ENCODE measurements around the gene CCN2. TPM values are rescaled to one million over a fixed set of nuclear protein-coding genes. Genes with fewer than 3 reads are reported as not detected.
A peak's percentile ranks its signal among the peaks of the same experiment; 100 is the strongest.
"Not testable (repeated sequence)": the region's sequence is repeated elsewhere in the genome, so short reads cannot be mapped to it uniquely, and the experiment has no call there.

Gene CCN2
- total RNA-seq, 5 donors from 2014 or later (not counting 1 experiment from before 2014, with no cell fraction given) = 0.49 to 1.3 (median 1.2) TPM; not detected in 2

DNA sequence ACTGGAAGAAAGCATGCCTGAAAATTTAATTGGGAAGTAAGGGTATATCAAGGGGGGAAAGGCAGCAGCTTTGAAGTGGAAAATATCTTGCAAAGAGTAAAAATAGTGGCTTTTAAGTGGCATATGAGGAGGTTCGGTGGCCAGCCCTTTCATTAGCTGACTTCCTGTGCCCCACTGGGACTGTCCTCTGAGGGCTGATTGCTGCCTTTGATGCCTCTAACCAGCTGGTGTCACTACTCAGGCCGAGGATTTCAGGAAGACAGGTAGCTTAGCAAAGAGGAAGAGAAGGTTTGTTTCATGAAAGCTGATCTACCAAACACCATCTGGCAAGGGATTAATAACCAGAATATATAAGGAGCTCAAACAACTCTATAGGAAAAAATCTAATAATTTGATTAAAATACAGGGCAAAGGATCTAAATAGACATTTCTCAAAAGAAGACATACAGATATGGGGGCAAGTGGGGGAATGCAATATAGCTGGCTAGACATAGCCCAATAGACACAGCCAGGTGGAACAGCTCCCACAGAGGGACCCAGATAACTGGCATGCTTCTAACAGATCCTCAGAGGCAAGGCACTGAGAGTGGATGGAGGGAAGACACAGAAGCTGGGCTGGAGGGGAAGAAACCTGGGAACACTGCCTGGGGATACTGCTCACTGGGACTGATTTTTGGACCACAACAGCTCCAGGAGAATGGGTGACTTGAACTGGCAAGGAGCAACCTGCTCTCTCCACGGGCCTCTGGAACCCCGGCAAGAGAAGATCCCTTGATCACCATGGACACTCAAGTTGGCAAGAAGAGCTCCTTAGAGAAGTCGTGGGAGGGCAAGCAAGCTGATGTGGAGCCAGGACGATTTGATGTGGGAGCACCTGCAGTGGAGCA is 33.2 kb downstream of the CCN2 start:
- H3K27ac Mint-ChIP-seq = no peak overlapping the region
- ChIA-PET CTCF (interaction anchor here (0.5 to 1.6 kb wide), 5 partner anchors 8 to 524 kb away, joined by 3 to 6 read pairs (median 4); no protein-coding TSS in a partner anchor), POLR2A (no interaction called here)
- peaks cover 6 to 8% (median 7%) of the 10 kb centered on the region in 3 donors for H3K9me3 Mint-ChIP-seq
- Histone ChIP-seq H3K9me3 (no peaks in the 10 kb centered on the region), H3K27ac (ENCODE audit: low read length) (no peak overlapping the region), H3K4me3 (ENCODE audit: control insufficient read depth in 1 of 2, extremely low read depth in 1 of 2, low read length in 1 of 2) (no peak overlapping the region), H3K27me3 (replicated peaks in 1 of 2; ENCODE audit: control insufficient read depth in 2 of 2, extremely low read depth in 1 of 2, insufficient read depth in 2 of 2, low read length in 1 of 2) (peaks cover 3 to 14% of the 10 kb centered on the region in 2 experiments), H3K4me1 (ENCODE audit: control insufficient read depth in 1 of 2, extremely low read depth in 1 of 2, insufficient read depth in 2 of 2, low read length in 2 of 2) (no peaks in the 10 kb centered on the region), H3K36me3 (ENCODE audit: control insufficient read depth in 2 of 2, extremely low read depth in 1 of 2, insufficient read depth in 1 of 2, low read length in 1 of 2) (no peaks in the 10 kb centered on the region)
- H3K4me3 Mint-ChIP-seq = no peak overlapping the region
- 84% methylated on average over 4 of the region's 6 CpGs for WGBS (ENCODE audit: insufficient coverage)
- peaks cover 9 to 11% (median 10%) of the 10 kb centered on the region in 3 donors for H3K4me1 Mint-ChIP-seq
- DNase-seq = no peak
- peaks cover 43 to 55% of the 10 kb centered on the region in 2 donors for H3K27me3 Mint-ChIP-seq
- H3K36me3 Mint-ChIP-seq = no peaks in the 10 kb centered on the region
- no peak for ATAC-seq (replicated peaks in 1 of 4)

DNA sequence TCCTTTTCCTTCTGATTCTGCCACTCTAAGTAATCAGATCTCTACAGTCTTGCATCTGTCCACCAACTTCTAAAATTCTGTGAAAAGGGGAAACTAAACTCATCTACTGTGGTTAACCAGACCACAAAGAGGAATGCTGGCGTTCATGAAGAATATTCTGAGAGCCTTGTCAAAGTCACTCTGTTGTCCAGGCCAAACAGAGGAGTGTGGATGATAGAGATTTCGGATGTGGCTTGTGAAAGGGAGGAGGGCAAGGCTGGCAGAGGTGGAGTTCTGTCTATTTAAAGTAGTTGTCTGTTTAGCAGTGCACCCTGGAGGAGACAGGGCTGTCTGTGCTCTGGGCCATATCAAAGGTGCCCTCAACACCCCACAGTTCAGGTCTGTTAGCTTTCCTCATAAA is 33.9 kb downstream of the CCN2 start:
- ATAC-seq (replicated peaks in 1 of 4) (no peak), DNase-seq (no peak)
- Mint-ChIP-seq H3K36me3 (no peaks in the 10 kb centered on the region), H3K27me3 (peaks cover 46 to 57% of the 10 kb centered on the region in 2 donors), H3K4me1 (peaks cover 9 to 11% (median 10%) of the 10 kb centered on the region in 3 donors), H3K9me3 (peaks cover 2 to 6% (median 5%) of the 10 kb centered on the region in 3 donors), H3K27ac (no peak overlapping the region), H3K4me3 (no peak overlapping the region)
- Histone ChIP-seq H3K9me3 (no peaks in the 10 kb centered on the region), H3K36me3 (ENCODE audit: control insufficient read depth in 2 of 2, extremely low read depth in 1 of 2, insufficient read depth in 1 of 2, low read length in 1 of 2) (no peaks in the 10 kb centered on the region), H3K4me3 (ENCODE audit: control insufficient read depth in 1 of 2, extremely low read depth in 1 of 2, low read length in 1 of 2) (no peak overlapping the region), H3K27me3 (replicated peaks in 1 of 2; ENCODE audit: control insufficient read depth in 2 of 2, extremely low read depth in 1 of 2, insufficient read depth in 2 of 2, low read length in 1 of 2) (peaks cover 5 to 18% of the 10 kb centered on the region in 2 experiments), H3K4me1 (ENCODE audit: control insufficient read depth in 1 of 2, extremely low read depth in 1 of 2, insufficient read depth in 2 of 2, low read length in 2 of 2) (no peaks in the 10 kb centered on the region), H3K27ac (ENCODE audit: low read length) (no peak overlapping the region)
- POLR2A ChIA-PET = no interaction called here
- WGBS (ENCODE audit: insufficient coverage) = 0% methylated on average over 2 of the region's 2 CpGs
- CTCF ChIA-PET = interaction anchor here in 1 of 2 donors (1.6 kb wide), 2 partner anchors 10 kb away, joined by 4 to 6 read pairs; no protein-coding TSS in a partner anchor

DNA sequence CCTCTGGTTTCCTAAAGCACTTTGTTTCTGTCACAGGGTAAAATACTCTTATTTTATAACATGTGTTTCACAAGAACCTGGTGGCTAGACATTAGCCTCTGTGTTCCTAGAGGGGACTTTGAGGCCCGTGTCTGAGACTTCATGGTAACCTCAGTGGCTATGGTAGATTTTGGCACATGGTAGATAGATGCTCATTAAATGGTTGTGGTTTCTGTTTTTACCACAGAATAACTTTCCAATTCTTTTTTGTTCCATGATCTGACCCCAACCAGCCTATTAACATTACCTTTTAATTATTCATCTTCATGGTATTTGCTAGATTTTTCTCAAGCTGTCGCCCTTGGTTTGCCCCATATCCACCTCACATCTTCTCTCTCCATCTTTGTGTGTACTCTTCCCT is 34.3 kb downstream of the CCN2 start:
- H3K4me3 ChIP-seq (ENCODE audit: control insufficient read depth in 1 of 2, extremely low read depth in 1 of 2, low read length in 1 of 2) = no peak overlapping the region
- CTCF ChIA-PET = interaction anchor here in 1 of 2 donors (0.6 to 1.6 kb wide), 2 partner anchors 9 to 135 kb away, joined by 4 to 6 read pairs; no protein-coding TSS in a partner anchor
- POLR2A ChIA-PET = no interaction called here
- H3K36me3 Mint-ChIP-seq = no peaks in the 10 kb centered on the region
- peaks cover 47 to 60% of the 10 kb centered on the region in 2 donors for H3K27me3 Mint-ChIP-seq
- peaks cover 7 to 18% of the 10 kb centered on the region in 2 experiments for H3K27me3 ChIP-seq (replicated peaks in 1 of 2; ENCODE audit: control insufficient read depth in 2 of 2, extremely low read depth in 1 of 2, insufficient read depth in 2 of 2, low read length in 1 of 2)
- ATAC-seq (replicated peaks in 1 of 4) (no peak), DNase-seq (no peak)
- H3K27ac Mint-ChIP-seq = no peak overlapping the region
- H3K27ac ChIP-seq (ENCODE audit: low read length) = no peak overlapping the region
- peaks cover 10 to 14% (median 12%) of the 10 kb centered on the region in 3 donors for H3K4me1 Mint-ChIP-seq
- WGBS (ENCODE audit: insufficient coverage) = 22% methylated on average over 1 of the region's 2 CpGs
- H3K4me1 ChIP-seq (ENCODE audit: control insufficient read depth in 1 of 2, extremely low read depth in 1 of 2, insufficient read depth in 2 of 2, low read length in 2 of 2) = no peaks in the 10 kb centered on the region
- no peaks in the 10 kb centered on the region for H3K36me3 ChIP-seq (ENCODE audit: control insufficient read depth in 2 of 2, extremely low read depth in 1 of 2, insufficient read depth in 1 of 2, low read length in 1 of 2)
- no peak overlapping the region for H3K4me3 Mint-ChIP-seq
- H3K9me3 ChIP-seq = no peaks in the 10 kb centered on the region
- peaks cover 0 to 4% (median under 1%) of the 10 kb centered on the region in 3 donors for H3K9me3 Mint-ChIP-seq

DNA sequence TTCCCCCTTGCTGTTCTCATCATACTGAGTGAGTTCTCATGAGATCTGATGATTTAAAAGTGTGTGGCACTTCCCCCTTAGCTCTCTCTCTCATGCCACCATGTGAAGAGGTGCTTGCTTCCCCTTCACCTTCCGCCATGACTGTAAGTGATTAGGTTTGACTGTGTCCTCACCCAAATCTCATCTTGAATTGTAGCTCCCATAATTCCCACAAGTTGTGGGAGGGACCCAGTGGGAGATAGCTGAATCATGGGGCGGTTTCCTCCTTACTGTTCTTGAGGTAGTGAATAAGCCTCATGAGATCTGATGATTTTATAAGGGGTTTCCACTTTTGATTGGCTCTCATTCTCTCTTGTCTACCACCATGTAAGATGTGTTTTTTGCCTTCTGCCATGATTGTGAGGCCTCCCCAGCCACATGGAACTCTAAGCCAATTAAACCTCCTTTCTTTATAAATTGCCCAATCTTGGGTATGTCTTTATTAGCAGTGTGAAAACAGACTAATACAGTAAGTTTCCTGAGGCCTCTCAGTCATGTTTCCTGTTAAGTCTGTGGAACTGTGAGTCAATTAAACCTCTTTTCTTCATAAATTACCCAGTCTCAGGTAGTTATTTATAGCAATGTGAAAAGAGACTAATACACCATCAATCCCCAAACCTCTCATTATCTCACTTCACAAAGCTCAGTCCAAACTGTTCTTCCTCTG is 34.9 kb downstream of the CCN2 start:
- Mint-ChIP-seq H3K27me3 (peaks cover 53 to 65% of the 10 kb centered on the region in 2 donors), H3K4me1 (peaks cover 10 to 17% (median 14%) of the 10 kb centered on the region in 3 donors)
- peaks cover 13 to 18% of the 10 kb centered on the region in 2 experiments for H3K27me3 ChIP-seq (replicated peaks in 1 of 2; ENCODE audit: control insufficient read depth in 2 of 2, extremely low read depth in 1 of 2, insufficient read depth in 2 of 2, low read length in 1 of 2)
- H3K4me1 ChIP-seq (ENCODE audit: control insufficient read depth in 1 of 2, extremely low read depth in 1 of 2, insufficient read depth in 2 of 2, low read length in 2 of 2); POLR2A ChIA-PET; H3K9me3 ChIP-seq; H3K27ac ChIP-seq (ENCODE audit: low read length); H3K27ac Mint-ChIP-seq; DNase-seq; H3K36me3 Mint-ChIP-seq; ATAC-seq (replicated peaks in 1 of 4); H3K36me3 ChIP-seq (ENCODE audit: control insufficient read depth in 2 of 2, extremely low read depth in 1 of 2, insufficient read depth in 1 of 2, low read length in 1 of 2); H3K4me3 Mint-ChIP-seq; H3K4me3 ChIP-seq (ENCODE audit: control insufficient read depth in 1 of 2, extremely low read depth in 1 of 2, low read length in 1 of 2); H3K9me3 Mint-ChIP-seq: not testable (repeated sequence)
- CTCF ChIA-PET = interaction anchor here (0.6 to 1.1 kb wide), 3 partner anchors 9 to 302 kb away, joined by 3 to 4 read pairs (median 4); no protein-coding TSS in a partner anchor
- WGBS (ENCODE audit: insufficient coverage) = no CpG with 5 or more reads among the region's 2 CpGs

DNA sequence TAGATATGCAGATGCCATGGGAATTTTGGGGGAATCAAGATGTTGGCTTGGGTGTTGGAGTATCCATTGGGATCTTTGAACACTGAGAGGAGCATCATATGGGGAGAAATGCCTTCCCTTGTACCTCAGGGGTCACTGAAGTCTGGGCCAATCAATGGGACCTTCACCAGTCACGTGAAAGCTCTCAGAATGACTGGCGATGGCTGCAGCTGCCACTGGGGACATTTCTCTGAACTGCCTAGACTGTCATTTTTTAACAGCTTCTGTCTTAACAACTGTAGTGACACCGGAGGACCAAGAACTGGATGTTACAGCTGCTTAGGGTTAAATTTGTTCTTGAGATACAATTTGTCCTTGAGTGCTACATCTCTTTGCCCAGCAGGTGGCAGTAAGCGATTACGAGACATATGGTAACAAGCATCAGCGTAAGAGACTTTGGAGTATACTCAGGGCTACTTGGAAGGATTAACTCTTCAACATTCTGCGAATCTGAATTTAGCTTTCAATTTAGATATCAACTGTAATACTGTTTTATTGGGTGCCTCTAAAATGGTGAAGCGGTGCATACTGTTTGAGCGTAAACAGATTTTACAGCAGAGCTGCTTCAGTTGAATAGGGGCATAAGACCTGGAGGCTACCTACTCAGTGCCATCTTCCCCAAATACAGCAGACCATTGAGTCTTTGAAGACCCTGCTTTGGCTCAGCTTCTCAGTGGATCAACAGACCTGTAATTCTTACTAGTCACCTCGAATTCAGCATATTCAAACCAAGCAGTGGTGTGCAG is 36.0 kb downstream of the CCN2 start:
- peaks cover 13 to 18% of the 10 kb centered on the region in 2 experiments for H3K27me3 ChIP-seq (replicated peaks in 1 of 2; ENCODE audit: control insufficient read depth in 2 of 2, extremely low read depth in 1 of 2, insufficient read depth in 2 of 2, low read length in 1 of 2)
- no peaks in the 10 kb centered on the region for H3K9me3 Mint-ChIP-seq
- H3K4me1 ChIP-seq (ENCODE audit: control insufficient read depth in 1 of 2, extremely low read depth in 1 of 2, insufficient read depth in 2 of 2, low read length in 2 of 2) = no peaks in the 10 kb centered on the region
- H3K4me3 Mint-ChIP-seq = no peak overlapping the region
- no peak overlapping the region for H3K4me3 ChIP-seq (ENCODE audit: control insufficient read depth in 1 of 2, extremely low read depth in 1 of 2, low read length in 1 of 2)
- H3K36me3 Mint-ChIP-seq = no peaks in the 10 kb centered on the region
- H3K27ac ChIP-seq (ENCODE audit: low read length) = no peak overlapping the region
- H3K4me1 Mint-ChIP-seq = peaks cover 10 to 25% (median 18%) of the 10 kb centered on the region in 3 donors
- WGBS (ENCODE audit: insufficient coverage) = 27% methylated on average over 2 of the region's 10 CpGs
- H3K9me3 ChIP-seq = no peaks in the 10 kb centered on the region
- ATAC-seq (replicated peaks in 1 of 4) (peak in 2 of 4 experiments; percentile 55 to 58), DNase-seq (peak in 27 of 35 experiments; percentile 7 to 67 (median 31))
- POLR2A ChIA-PET = no interaction called here
- H3K27ac Mint-ChIP-seq = no peak overlapping the region
- H3K36me3 ChIP-seq (ENCODE audit: control insufficient read depth in 2 of 2, extremely low read depth in 1 of 2, insufficient read depth in 1 of 2, low read length in 1 of 2) = no peaks in the 10 kb centered on the region
- CTCF ChIA-PET = interaction anchor here (0.5 to 1.6 kb wide), 13 partner anchors 10 to 1045 kb away, joined by 3 to 6 read pairs (median 4); no protein-coding TSS in a partner anchor
- peaks cover 61 to 68% of the 10 kb centered on the region in 2 donors for H3K27me3 Mint-ChIP-seq

All from T-cell (primary cell).